Gastroesophageal sphincter (tissue), 4 donors: ENCODE data around the gene HECTD4. TPM values are rescaled to one million over a fixed set of nuclear protein-coding genes. Genes with fewer than 3 reads are reported as not detected.

ENCODE experiments used
- ATAC-seq: fragments of 150-250 bp; one replicate; pipeline ENCODE4 v1.9.1; 2016; ENCODE audit warnings: mild to moderate bottlenecking, moderate library complexity
- H3K27ac ChIP-seq, 4 donors: fragments of 200-600 bp; sonication (generic) in 3 of 4; 1 replicate in 3 of 4; 2 replicates in 1 of 4; pipeline ENCODE4 v1.5.1; 2016 to 2019
- H3K27me3 ChIP-seq: fragments of 200-600 bp; sonication (generic); one replicate; pipeline ENCODE4 v1.5.1; 2019
- H3K36me3 ChIP-seq, 2 donors: fragments of 200-600 bp; sonication (generic); one replicate each; pipeline ENCODE4 v1.5.1; 2019; ENCODE audit warnings: control low read depth in 1 of 2
- H3K4me1 ChIP-seq, 3 donors: fragments of 200-600 bp; sonication (generic); 1 replicate in 2 of 3; 2 replicates in 1 of 3; pipeline ENCODE4 v1.5.1; 2016 to 2019; ENCODE audit warnings: control low read depth in 2 of 3
- H3K4me3 ChIP-seq, 2 donors: fragments of 200-600 bp; sonication (generic); one replicate each; pipeline ENCODE4 v1.5.1; 2019; ENCODE audit warnings: mild to moderate bottlenecking in 1 of 2, moderate library complexity in 1 of 2
- H3K9me3 ChIP-seq, 3 donors: fragments of 200-600 bp; sonication (generic); one replicate each; pipeline ENCODE4 v1.5.1; 2017 to 2019; ENCODE audit warnings: control low read depth in 2 of 3
- EP300 ChIP-seq: sonication (generic); formaldehyde crosslinking; IDR thresholded peaks from one replicate; pipeline ENCODE4 v1.6.1; 2017; ENCODE audit warnings: antibody characterized with exemption, mild to moderate bottlenecking
- POLR2A ChIP-seq, 2 donors: fragments of 450-650 bp; IDR thresholded peaks; one replicate each; pipeline ENCODE4 v1.6.1; 2017; ENCODE audit warnings: antibody characterized with exemption in 2 of 2, mild to moderate bottlenecking in 2 of 2, moderate library complexity in 1 of 2
- POLR2AphosphoS5 ChIP-seq: sonication (generic); formaldehyde crosslinking; IDR thresholded peaks from one replicate; pipeline ENCODE4 v1.6.1; 2017; ENCODE audit warnings: antibody characterized with exemption
- WGBS, 2 donors: methylation state at CpG; one replicate each; pipeline ENCODE4 v1.1.5; 2018; ENCODE audit warnings: low coverage in 1 of 2; 5-methylcytosine and 5-hydroxymethylcytosine counted together
- total RNA-seq, 4 donors: library from RNA; depleted of rRNA; stranded (reverse); fragments of >200 nt; gene quantifications; one replicate each; pipeline ENCODE4 v1.1.0, GENCODE V29; 2016
- TF ChIP-seq, protein P1 (sequence below), 4 experiments: fragments of 200-600 bp in 2 of 4; fragments of 450-650 bp in 2 of 4; sonication (generic) in 1 of 4; IDR thresholded peaks; one replicate each; pipeline ENCODE4 v1.5.1; 2017 to 2019; ENCODE audit warnings: antibody characterized with exemption in 4 of 4, mild to moderate bottlenecking in 2 of 4, moderate library complexity in 2 of 4

HECTD4 gene
- total RNA-seq, 4 donors from 2014 or later: 23.1 to 56.8 (median 42.3) TPM

DNA sequence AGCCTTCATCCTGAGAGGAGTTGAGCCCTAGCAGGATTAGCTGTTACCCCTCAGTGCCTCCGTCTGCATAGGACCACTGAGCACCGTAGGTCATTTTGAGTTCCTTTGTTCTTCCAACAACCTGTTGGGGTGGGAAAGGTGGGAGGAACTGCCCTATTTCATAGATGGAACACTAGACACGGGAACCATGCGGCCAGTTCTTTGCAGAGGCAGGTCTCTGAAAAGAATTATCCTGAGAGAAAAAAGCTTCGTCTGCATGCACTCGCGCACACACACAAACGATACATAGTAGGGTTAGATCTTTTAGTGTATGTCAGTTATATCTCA lies 228.4 kb downstream of the HECTD4 start:
- H3K4me1 ChIP-seq: no peaks in the 10 kb centered on the region
- H3K4me3 ChIP-seq: no peak overlapping the region
- ATAC-seq: no peak
- no peak overlapping the region for H3K27ac ChIP-seq
- 91 to 96% methylated on average over 4 to 5 of the region's 8 CpGs for WGBS, 2 donors
- TF ChIP-seq EP300: no peak
- TF ChIP-seq, protein P1, sequence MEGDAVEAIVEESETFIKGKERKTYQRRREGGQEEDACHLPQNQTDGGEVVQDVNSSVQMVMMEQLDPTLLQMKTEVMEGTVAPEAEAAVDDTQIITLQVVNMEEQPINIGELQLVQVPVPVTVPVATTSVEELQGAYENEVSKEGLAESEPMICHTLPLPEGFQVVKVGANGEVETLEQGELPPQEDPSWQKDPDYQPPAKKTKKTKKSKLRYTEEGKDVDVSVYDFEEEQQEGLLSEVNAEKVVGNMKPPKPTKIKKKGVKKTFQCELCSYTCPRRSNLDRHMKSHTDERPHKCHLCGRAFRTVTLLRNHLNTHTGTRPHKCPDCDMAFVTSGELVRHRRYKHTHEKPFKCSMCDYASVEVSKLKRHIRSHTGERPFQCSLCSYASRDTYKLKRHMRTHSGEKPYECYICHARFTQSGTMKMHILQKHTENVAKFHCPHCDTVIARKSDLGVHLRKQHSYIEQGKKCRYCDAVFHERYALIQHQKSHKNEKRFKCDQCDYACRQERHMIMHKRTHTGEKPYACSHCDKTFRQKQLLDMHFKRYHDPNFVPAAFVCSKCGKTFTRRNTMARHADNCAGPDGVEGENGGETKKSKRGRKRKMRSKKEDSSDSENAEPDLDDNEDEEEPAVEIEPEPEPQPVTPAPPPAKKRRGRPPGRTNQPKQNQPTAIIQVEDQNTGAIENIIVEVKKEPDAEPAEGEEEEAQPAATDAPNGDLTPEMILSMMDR (IDR thresholded peaks at IDR 0.05): no peak
- no peak for TF ChIP-seq POLR2AphosphoS5
- no peak for TF ChIP-seq POLR2A (IDR thresholded peaks at IDR 0.05)
- H3K9me3 ChIP-seq: peaks cover 0 to 6% (median 0%) of the 10 kb centered on the region in 3 donors
- peaks cover 0 to 82% of the 10 kb centered on the region in 2 donors for H3K36me3 ChIP-seq
- H3K27me3 ChIP-seq: no peaks in the 10 kb centered on the region

DNA sequence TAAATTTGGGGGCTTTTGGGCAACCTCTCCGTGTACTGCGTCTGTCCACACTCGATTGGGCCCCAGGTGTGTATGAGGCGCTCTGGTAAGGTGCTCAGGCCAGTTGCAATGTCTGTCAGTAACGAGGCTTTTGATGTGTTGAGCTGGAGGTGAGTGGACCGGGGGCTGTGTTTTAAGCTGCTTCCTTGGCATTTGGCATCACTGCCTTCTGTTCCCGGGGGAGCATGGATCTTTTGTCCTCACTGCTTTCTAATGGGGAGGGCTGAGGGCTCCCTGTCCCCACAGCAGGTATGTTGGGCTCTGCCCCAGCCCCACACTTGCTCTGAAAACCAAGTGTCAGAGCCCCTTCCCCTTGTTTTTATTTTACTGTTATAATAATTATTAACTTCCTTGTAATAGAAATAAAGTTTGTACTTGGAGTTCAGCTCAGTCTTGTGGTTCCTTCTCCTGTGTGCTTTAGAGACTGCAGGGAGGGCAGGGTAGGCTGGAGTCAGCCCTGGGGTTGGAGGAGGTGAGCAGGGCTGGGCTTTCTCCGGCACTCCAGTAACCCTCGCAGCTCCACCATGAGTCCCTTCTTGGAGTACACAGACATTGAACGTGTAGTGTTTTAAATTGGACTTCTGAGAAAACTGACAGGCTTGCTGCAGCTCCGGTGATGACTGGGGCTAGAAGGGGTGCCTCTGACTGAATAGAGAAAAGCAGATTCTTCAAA lies 228.9 kb downstream of the HECTD4 start:
- H3K9me3 ChIP-seq: peaks cover 0 to under 1% (median 0%) of the 10 kb centered on the region in 3 donors
- no peak for ATAC-seq
- H3K27me3 ChIP-seq: no peaks in the 10 kb centered on the region
- no peaks in the 10 kb centered on the region for H3K4me1 ChIP-seq
- H3K27ac ChIP-seq: no peak overlapping the region
- TF ChIP-seq POLR2AphosphoS5 (no peak), EP300 (no peak)
- TF ChIP-seq, protein P1 (IDR thresholded peaks at IDR 0.05): no peak
- WGBS, 2 donors: 59 to 83% methylated on average over 2 to 3 of the region's 11 CpGs
- no peak overlapping the region for H3K4me3 ChIP-seq
- H3K36me3 ChIP-seq: peaks cover 0 to 82% of the 10 kb centered on the region in 2 donors

DNA sequence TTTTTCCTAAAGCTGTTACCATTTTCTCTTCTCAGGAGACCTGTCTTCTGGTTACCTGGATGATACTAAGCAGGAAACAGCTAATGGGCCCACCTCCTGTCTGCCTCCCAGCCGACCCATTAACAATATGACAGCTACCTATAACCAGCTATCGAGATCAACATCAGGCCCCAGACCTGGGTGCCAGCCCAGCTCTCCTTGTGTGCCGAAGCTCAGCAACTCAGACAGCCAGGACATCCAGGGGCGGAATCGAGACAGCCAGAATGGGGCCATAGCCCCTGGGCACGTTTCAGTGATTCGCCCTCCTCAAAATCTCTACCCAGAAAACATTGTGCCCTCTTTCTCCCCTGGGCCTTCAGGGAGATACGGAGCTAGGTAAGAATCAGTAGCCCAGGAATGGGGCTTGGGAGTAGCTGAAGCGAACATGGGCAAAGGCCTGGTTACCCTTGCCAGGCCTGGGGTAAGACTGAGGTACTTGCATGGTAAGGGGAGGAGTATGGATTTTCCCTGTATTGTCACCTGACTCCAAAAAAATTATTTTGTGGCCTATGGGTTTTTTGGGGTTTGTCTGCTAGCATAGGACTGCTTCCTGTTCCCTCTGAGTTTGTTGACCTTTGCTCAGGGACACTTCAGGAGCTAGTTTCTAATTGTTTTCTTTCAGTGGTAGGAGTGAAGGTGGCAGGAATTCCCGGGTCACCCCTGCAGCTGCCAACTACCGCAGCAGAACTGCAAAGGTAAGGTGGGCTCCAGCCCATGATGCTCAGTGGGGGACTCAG lies 230.3 kb downstream of the HECTD4 start:
- peaks cover 0 to 84% of the 10 kb centered on the region in 2 donors for H3K36me3 ChIP-seq

DNA sequence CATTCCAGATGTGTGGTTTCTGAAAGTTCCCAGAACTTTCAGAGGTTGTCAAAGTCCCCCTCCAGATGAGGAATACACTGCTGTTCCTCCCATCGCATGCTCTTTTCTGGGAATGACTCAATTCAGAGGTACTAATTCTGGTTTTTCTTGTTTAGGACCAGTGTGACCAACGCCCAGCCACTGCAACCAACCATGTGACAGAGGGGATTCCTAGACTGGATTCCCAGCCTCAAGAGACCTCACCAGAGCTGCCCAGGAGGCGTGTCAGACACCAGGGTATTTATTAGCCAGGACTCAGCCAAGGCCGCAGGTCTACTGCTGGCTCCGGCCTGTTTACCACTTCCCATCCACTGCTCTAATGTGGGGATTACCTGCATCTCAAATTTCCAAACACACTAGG lies 232.6 kb downstream of the HECTD4 start:
- no peaks in the 10 kb centered on the region for H3K9me3 ChIP-seq
- no peak overlapping the region for H3K27ac ChIP-seq
- no peak for ATAC-seq
- no peaks in the 10 kb centered on the region for H3K4me1 ChIP-seq
- H3K36me3 ChIP-seq: peaks cover 0 to 99% of the 10 kb centered on the region in 2 donors
- no peaks in the 10 kb centered on the region for H3K27me3 ChIP-seq
- 91 to 100% methylated on average over 1 to 4 of the region's 5 CpGs for WGBS, 2 donors
- no peak for TF ChIP-seq POLR2A (IDR thresholded peaks at IDR 0.05)
- TF ChIP-seq POLR2AphosphoS5: no peak
- no peak for TF ChIP-seq EP300
- TF ChIP-seq, protein P1 (IDR thresholded peaks at IDR 0.05): no peak
- no peak overlapping the region for H3K4me3 ChIP-seq

More for the DNA sequence above, 230.3 kb downstream of the HECTD4 start:
- TF ChIP-seq POLR2AphosphoS5: no peak
- TF ChIP-seq, protein P1 (IDR thresholded peaks at IDR 0.05): no peak
- no peak for TF ChIP-seq POLR2A (IDR thresholded peaks at IDR 0.05)
- no peak for TF ChIP-seq EP300
- Histone ChIP-seq H3K27ac (no peak overlapping the region), H3K9me3 (no peaks in the 10 kb centered on the region), H3K27me3 (no peaks in the 10 kb centered on the region), H3K4me1 (no peaks in the 10 kb centered on the region), H3K4me3 (no peak overlapping the region)
- 82 to 91% methylated on average over 4 of the region's 11 CpGs for WGBS, 2 donors
- ATAC-seq: no peak
